ENCODE data around the gene HK3.

The HK3 gene

GRCh38 chr5:176850371-176851245 is 48.5 kb downstream of the HK3 start:
- DNase-seq (ENCODE audit: low spot score), result no peak

GRCh38 chr5:176849611-176850227 is 49.4 kb downstream of the HK3 start:
- DNase-seq (ENCODE audit: low spot score), result no peak

DNA sequence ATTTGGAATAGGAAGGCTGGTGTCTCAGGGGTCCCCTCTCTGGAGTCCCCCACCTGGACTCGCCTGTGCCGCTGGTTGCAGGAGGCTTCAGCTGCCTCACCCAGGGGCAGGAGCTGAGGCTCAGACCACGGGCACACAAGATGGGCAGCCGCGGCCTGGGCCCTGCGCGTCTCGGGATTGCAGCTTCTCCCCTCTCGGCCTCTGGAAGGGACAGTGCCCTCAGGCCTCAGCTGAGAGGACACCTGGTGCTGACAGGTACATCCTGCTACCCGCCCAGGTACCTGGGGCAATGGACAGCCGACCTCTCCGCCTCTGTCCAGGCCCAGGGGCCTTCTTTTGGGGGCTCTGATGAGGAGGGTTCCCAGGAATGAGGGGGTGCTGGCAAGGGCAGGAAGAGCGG is 50.5 kb downstream of the HK3 start:
- DNase-seq (ENCODE audit: low spot score), result no peak

GRCh38 chr5:176847726-176848290 is 51.3 kb downstream of the HK3 start:
- no peak for DNase-seq (ENCODE audit: low spot score)

GRCh38 chr5:176847148-176847547 is 52.0 kb downstream of the HK3 start:
- DNase-seq (ENCODE audit: low spot score), result no peak

- no peak for DNase-seq (ENCODE audit: low spot score)
Observed at GRCh38 chr5:176846335-176847140, 52.6 kb downstream of the HK3 start.

DNA sequence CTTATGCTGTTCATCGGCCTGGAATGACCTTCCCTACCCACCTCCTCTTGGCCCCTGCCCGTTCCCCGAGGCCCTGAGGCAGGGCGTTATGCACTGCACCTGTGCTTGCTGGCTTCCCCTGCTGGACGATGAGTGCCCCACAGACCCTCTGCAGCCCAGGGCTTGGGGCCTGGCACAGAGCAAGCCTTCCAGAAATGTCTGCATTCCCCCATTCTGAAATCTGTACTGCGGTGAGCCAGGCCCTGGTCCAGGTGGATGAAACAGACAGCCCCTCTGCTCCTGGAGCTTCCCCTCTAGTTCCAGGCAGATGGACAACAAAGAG is 53.8 kb downstream of the HK3 start:
- DNase-seq (ENCODE audit: low spot score), result no peak

DNA sequence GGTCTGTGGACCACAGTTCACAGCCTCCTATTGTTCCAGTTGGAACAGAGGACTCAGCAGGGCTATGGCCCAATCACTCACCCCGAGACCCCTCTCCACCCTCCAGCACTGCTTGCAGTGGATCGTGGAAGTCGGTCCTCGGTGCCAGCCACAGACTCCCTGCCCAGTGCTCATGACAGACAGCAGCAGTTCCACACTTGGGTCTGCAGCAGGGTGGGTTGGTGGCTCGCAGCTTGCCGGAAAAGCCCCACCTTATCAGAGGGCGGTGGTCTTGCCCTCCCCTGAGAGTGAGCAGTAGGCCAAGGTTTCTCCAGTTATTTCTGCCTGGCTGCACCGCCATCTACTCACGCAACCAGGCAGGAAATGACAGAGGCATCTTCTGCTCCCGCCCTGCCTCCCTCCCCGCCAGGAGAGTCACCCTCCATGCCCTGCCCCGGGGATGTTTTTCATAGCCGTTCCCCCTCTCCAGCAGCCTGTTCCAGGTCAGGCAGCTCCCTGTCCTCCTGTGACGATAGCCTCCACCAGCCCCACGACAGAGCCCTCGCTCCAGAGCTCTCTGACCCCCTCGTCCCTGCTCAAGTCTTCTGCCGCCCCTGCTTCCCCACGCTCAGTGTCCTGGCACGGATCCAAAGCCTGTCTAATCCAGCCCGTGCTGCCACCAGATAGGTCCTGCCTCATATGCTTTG is 54.3 kb downstream of the HK3 start:
- no peak for DNase-seq (ENCODE audit: low spot score)

- DNase-seq (ENCODE audit: low spot score), result no peak
Observed at GRCh38 chr5:176844281-176844680, 54.9 kb downstream of the HK3 start.

- no peak for DNase-seq (ENCODE audit: low spot score)
Observed at GRCh38 chr5:176843673-176844072, 55.5 kb downstream of the HK3 start.

DNA sequence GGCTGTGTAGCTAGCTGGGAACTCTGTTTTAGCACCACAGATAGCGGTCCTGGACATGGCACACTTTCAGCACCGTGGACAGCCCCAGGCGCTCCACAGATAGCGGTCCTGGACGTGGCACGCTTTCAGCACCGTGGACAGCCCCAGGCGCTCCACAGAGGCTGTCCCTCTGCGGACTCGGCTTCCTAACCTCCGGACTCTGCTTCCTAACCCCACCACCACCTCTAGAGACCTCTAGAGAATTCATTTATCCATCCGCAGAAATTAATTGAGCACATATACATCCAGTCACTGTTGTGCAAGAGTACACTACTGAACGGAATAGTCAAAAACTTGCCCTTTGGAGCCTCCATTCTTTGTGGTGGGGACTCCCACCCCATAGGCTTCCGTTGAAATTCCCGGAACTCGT is 61.4 kb downstream of the HK3 start:
- DNase-seq (ENCODE audit: low spot score), result peak; percentile 34

- no peak for DNase-seq (ENCODE audit: low spot score)
Observed at GRCh38 chr5:176836811-176837706, 62.1 kb downstream of the HK3 start.

- DNase-seq (ENCODE audit: low spot score), result no peak
Observed at GRCh38 chr5:176835918-176836317, 63.2 kb downstream of the HK3 start.

DNA sequence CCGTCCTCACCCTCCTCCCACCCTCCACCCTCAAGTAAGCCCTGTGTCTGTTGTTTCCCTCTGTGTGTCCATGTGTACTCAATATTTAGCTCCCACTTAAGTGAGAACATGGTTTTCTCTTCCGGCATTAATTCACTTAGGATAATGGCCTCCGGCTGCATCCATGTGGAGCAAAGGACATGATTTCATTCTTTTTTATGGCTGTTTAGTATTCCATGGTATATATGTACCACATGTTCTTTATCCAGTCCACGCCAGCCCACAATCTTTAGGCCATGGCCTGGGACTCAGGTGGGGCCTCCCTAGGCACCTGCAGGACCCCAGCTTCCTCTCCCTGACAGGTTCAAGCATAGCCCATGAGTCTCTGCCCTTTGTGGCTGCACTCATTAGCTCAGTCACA is 65.9 kb downstream of the HK3 start:
- no peak for DNase-seq (ENCODE audit: low spot score)

DNA sequence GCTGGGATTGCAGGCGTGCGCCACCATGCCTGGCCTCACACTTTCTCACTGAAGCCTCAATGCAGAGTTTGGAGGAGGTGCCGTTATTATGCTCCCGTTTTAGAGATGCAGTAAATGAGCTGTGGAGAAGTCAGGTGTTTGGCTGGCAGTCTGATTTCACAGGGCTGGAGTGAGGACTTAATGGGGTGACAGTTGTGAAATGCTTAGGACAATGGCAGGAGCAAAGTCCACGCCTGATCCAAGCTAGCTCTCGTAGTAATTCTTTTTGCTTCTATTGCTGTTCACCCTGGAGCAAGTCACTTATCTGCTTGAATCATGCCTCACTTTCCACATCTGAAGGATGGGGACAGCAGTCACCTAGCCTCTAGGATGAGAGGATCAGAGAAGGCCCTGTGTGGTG is 67.0 kb downstream of the HK3 start:
- DNase-seq (ENCODE audit: low spot score), result no peak

GRCh38 chr5:176831425-176831824 is 67.7 kb downstream of the HK3 start:
- no peak for DNase-seq (ENCODE audit: low spot score)

GRCh38 chr5:176830995-176831423 is 68.1 kb downstream of the HK3 start:
- no peak for DNase-seq (ENCODE audit: low spot score)

Measured in CD4-positive, alpha-beta T cell treated with Interleukin-6 at 100 ng/mL for 8 hours (primary cell).